ENCODE measurements around the gene ZBED2. TPM values are rescaled to one million over a fixed set of nuclear protein-coding genes. Genes with fewer than 3 reads are reported as not detected.
A peak's percentile ranks its signal among the peaks of the same experiment; 100 is the strongest.

The ZBED2 gene
- total and polyA plus RNA-seq, 3 experiments from 2014 or later = 0.51 to 551 (median 547) TPM

DNA sequence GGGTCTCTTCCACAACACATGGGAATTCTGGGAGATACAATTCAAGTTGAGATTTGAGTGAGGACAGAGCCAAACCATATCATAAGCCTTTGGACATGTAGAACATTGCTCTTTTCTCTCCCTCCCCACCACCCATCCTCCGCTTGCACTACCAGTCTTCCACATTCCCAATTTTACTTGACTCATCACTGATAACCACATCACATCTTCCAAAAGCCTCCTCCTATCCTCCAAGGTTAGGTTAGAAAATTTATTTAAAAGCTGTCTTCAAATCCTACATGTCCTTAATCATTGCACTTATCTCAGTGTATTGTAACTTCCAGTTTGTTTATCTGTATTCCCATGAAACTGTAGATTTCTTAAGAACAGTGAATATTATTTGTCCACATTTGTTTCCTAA is 10.4 kb downstream of the ZBED2 start:
- Histone ChIP-seq H3K4me3 (ENCODE audit: low read length) (no peak overlapping the region), H3K27ac (ENCODE audit: low read depth, low read length) (no peak overlapping the region), H3K36me3 (ENCODE audit: insufficient read depth, low read length) (peaks cover 47% of the 10 kb centered on the region), H3K9me3 (ENCODE audit: low read length) (no peaks in the 10 kb centered on the region), H3K4me1 (ENCODE audit: insufficient read depth, low read length) (no peaks in the 10 kb centered on the region), H3K27me3 (ENCODE audit: insufficient read depth, low read length, poor library complexity, severe bottlenecking) (no peaks in the 10 kb centered on the region)
- no peak overlapping the region for H3K4me3 Mint-ChIP-seq
- POLR2A ChIA-PET = no interaction called here
- H3K9me3 Mint-ChIP-seq = no peaks in the 10 kb centered on the region
- H3K27me3 Mint-ChIP-seq = no peaks in the 10 kb centered on the region
- peak overlapping the region in 5 of 8 donors; percentile 7 to 77 (median 49) for H3K27ac Mint-ChIP-seq
- CTCF ChIA-PET = no interaction called here
- peaks cover 54 to 81% (median 75%) of the 10 kb centered on the region in 3 donors for H3K4me1 Mint-ChIP-seq
- peaks cover 41 to 92% (median 57%) of the 10 kb centered on the region in 3 donors for H3K36me3 Mint-ChIP-seq
- no peak for DNase-seq

GRCh38 chr3:111582120-111582474 is 13.0 kb downstream of the ZBED2 start:
- Mint-ChIP-seq H3K4me3 (no peak overlapping the region), H3K9me3 (no peaks in the 10 kb centered on the region), H3K27ac (peak overlapping the region in 7 of 8 donors; percentile 7 to 94 (median 34)), H3K4me1 (peaks cover 58 to 85% (median 82%) of the 10 kb centered on the region in 3 donors), H3K27me3 (no peaks in the 10 kb centered on the region), H3K36me3 (peaks cover 36 to 95% (median 54%) of the 10 kb centered on the region in 3 donors)
- H3K27ac ChIP-seq (ENCODE audit: low read depth, low read length) = no peak overlapping the region
- no peaks in the 10 kb centered on the region for H3K27me3 ChIP-seq (ENCODE audit: insufficient read depth, low read length, poor library complexity, severe bottlenecking)
- H3K4me3 ChIP-seq (ENCODE audit: low read length) = no peak overlapping the region
- no peaks in the 10 kb centered on the region for H3K4me1 ChIP-seq (ENCODE audit: insufficient read depth, low read length)
- ChIA-PET POLR2A (no interaction called here), CTCF (no interaction called here)
- peaks cover 54% of the 10 kb centered on the region for H3K36me3 ChIP-seq (ENCODE audit: insufficient read depth, low read length)
- DNase-seq = no peak
- H3K9me3 ChIP-seq (ENCODE audit: low read length) = no peaks in the 10 kb centered on the region

DNA sequence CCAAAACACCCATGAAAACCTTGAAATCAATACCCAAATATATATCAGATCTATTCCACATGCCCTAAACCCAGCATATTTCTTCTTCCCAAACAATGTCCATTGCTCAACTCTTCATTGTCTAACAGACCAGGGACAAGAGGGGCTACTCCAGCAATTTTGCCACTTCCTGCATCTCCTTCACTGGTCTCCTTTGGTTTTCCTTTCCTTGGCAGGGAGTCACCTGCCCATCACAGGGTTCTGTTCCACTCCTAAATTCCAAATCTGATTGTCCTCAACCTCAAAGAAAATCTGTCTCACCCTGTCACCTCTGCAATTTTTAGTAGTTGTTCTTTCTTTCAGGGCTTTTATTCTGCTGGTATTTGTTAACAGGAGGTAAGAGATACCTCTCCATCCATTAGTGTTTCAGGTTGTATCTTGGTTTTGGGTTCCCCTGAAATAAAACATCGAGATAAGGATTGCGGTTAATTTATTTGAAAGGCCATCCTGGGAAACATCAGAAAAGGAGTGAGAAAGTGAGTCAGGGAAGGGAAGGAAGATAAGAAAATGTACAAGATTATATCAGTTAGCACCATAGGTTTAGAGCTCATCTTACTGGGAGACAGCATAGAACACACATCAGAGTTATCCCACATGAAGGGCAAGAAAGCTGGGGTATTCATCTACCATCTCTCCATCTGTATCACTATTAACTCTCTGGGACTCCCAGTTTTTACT is 13.6 kb downstream of the ZBED2 start:
- POLR2A ChIA-PET = no interaction called here
- no peak for DNase-seq
- CTCF ChIA-PET = no interaction called here
- Histone ChIP-seq H3K4me1 (ENCODE audit: insufficient read depth, low read length) (no peaks in the 10 kb centered on the region), H3K27me3 (ENCODE audit: insufficient read depth, low read length, poor library complexity, severe bottlenecking) (no peaks in the 10 kb centered on the region), H3K9me3 (ENCODE audit: low read length) (no peaks in the 10 kb centered on the region), H3K27ac (ENCODE audit: low read depth, low read length) (no peak overlapping the region), H3K4me3 (ENCODE audit: low read length) (no peak overlapping the region), H3K36me3 (ENCODE audit: insufficient read depth, low read length) (peaks cover 51% of the 10 kb centered on the region)
- Mint-ChIP-seq H3K36me3 (peaks cover 31 to 94% (median 50%) of the 10 kb centered on the region in 3 donors), H3K9me3 (no peaks in the 10 kb centered on the region), H3K4me3 (peak overlapping the region in 1 of 7 donors; percentile 21), H3K27me3 (no peaks in the 10 kb centered on the region), H3K27ac (peak overlapping the region; percentile 26 to 94 (median 58)), H3K4me1 (peaks cover 64 to 85% (median 83%) of the 10 kb centered on the region in 3 donors)

DNA sequence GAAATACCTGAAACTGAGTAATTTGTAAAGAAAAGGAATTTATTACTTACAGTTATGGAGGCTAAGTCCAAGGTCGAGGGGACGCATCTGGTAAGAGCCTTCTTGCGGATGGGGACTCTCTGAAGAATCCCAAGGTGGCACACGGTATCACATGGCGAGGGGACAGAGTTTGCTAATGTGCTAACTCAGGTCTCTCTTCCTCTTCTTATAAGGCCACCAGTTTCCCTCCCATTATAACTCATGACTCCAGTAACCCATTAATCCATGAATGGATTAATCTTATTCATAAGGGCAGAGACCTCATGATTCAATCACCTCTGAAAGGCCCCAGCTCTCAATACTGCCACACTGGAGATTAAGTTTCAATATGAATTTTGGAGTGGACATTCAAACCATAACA is 15.7 kb downstream of the ZBED2 start:
- peak overlapping the region in 4 of 8 donors; percentile 26 to 87 (median 52) for H3K27ac Mint-ChIP-seq
- Histone ChIP-seq H3K4me1 (ENCODE audit: insufficient read depth, low read length) (no peaks in the 10 kb centered on the region), H3K36me3 (ENCODE audit: insufficient read depth, low read length) (peaks cover 36% of the 10 kb centered on the region), H3K27me3 (ENCODE audit: insufficient read depth, low read length, poor library complexity, severe bottlenecking) (no peaks in the 10 kb centered on the region), H3K9me3 (ENCODE audit: low read length) (no peaks in the 10 kb centered on the region), H3K27ac (ENCODE audit: low read depth, low read length) (no peak overlapping the region), H3K4me3 (ENCODE audit: low read length) (no peak overlapping the region)
- H3K36me3 Mint-ChIP-seq = peaks cover 26 to 85% (median 45%) of the 10 kb centered on the region in 3 donors
- H3K4me1 Mint-ChIP-seq = peaks cover 65 to 93% (median 91%) of the 10 kb centered on the region in 3 donors
- CTCF ChIA-PET = interaction anchor here (1.9 kb wide), 1 partner anchor 37 kb away, joined by 10 read pairs; no protein-coding TSS in a partner anchor
- no peak overlapping the region for H3K4me3 Mint-ChIP-seq
- no peaks in the 10 kb centered on the region for H3K9me3 Mint-ChIP-seq
- no peaks in the 10 kb centered on the region for H3K27me3 Mint-ChIP-seq
- DNase-seq = no peak
- POLR2A ChIA-PET = no interaction called here

DNA sequence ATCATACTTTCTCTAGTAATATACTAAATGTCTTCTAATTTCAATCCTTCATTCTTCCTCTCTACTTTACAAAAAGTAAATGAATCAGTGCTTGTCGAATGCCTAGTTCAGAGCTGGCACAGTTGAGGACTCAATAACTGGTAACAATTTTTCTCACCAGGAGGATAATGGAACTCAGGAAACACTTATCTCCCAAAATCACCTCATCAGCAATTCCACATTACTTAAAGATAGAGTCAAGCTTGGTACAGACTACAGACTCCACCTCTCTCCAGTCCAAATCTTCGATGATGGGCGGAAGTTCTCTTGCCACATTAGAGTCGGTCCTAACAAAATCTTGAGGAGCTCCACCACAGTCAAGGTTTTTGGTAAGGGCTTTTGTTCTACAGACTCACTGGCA is 16.3 kb downstream of the ZBED2 start:
- Mint-ChIP-seq H3K36me3 (peaks cover 23 to 82% (median 39%) of the 10 kb centered on the region in 3 donors), H3K27ac (peak overlapping the region in 6 of 8 donors; percentile 4 to 86 (median 22)), H3K9me3 (no peaks in the 10 kb centered on the region), H3K27me3 (no peaks in the 10 kb centered on the region), H3K4me1 (peaks cover 60 to 89% (median 87%) of the 10 kb centered on the region in 3 donors), H3K4me3 (no peak overlapping the region)
- no peaks in the 10 kb centered on the region for H3K9me3 ChIP-seq (ENCODE audit: low read length)
- H3K4me3 ChIP-seq (ENCODE audit: low read length) = no peak overlapping the region
- H3K4me1 ChIP-seq (ENCODE audit: insufficient read depth, low read length) = no peaks in the 10 kb centered on the region
- no peak overlapping the region for H3K27ac ChIP-seq (ENCODE audit: low read depth, low read length)
- H3K27me3 ChIP-seq (ENCODE audit: insufficient read depth, low read length, poor library complexity, severe bottlenecking) = no peaks in the 10 kb centered on the region
- ChIA-PET POLR2A (no interaction called here), CTCF (interaction anchor here (1.0 to 2.3 kb wide), 4 partner anchors 8 to 137 kb away, joined by 3 to 10 read pairs (median 4); no protein-coding TSS in a partner anchor)
- peaks cover 34% of the 10 kb centered on the region for H3K36me3 ChIP-seq (ENCODE audit: insufficient read depth, low read length)
- DNase-seq = no peak

- H3K27me3 ChIP-seq (ENCODE audit: insufficient read depth, low read length, poor library complexity, severe bottlenecking) = no peaks in the 10 kb centered on the region
- H3K4me3 ChIP-seq (ENCODE audit: low read length) = no peak overlapping the region
- Mint-ChIP-seq H3K27ac (peak overlapping the region; percentile 6 to 87 (median 54)), H3K9me3 (no peaks in the 10 kb centered on the region), H3K4me1 (peaks cover 61 to 89% (median 87%) of the 10 kb centered on the region in 3 donors), H3K4me3 (no peak overlapping the region), H3K36me3 (peaks cover 19 to 81% (median 38%) of the 10 kb centered on the region in 3 donors), H3K27me3 (no peaks in the 10 kb centered on the region)
- peak in 1 of 5 donors; percentile 7 for DNase-seq
- POLR2A ChIA-PET = no interaction called here
- no peaks in the 10 kb centered on the region for H3K4me1 ChIP-seq (ENCODE audit: insufficient read depth, low read length)
- H3K36me3 ChIP-seq (ENCODE audit: insufficient read depth, low read length) = peaks cover 36% of the 10 kb centered on the region
- H3K27ac ChIP-seq (ENCODE audit: low read depth, low read length) = no peak overlapping the region
- CTCF ChIA-PET = interaction anchor here (1.0 to 2.3 kb wide), 8 partner anchors 9 to 388 kb away, joined by 3 to 10 read pairs (median 4); no protein-coding TSS in a partner anchor
- H3K9me3 ChIP-seq (ENCODE audit: low read length) = no peaks in the 10 kb centered on the region
These were observed 17.1 kb downstream of the ZBED2 start for GRCh38 chr3:111577798-111578685.

DNA sequence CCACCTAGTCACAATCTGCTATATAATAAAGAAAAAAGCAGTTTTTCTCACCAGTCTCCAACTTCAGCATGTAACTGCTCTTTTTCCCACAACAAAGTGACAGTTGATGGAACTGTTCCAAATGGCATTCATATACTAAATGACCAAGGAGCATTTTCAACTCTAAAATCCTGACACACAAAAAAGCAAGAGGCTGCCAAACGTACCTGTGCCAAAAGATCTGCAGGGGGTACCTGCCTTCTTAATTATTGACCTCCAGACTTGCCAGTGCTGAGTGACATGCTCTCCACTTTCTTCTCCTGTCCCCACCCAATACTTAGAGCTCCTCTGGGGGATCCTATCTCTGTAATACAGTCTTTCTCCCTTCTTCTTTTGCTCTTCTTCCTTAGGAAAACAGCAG is 18.0 kb downstream of the ZBED2 start:
- Histone ChIP-seq H3K9me3 (ENCODE audit: low read length) (no peaks in the 10 kb centered on the region), H3K4me3 (ENCODE audit: low read length) (no peak overlapping the region), H3K36me3 (ENCODE audit: insufficient read depth, low read length) (peaks cover 40% of the 10 kb centered on the region), H3K4me1 (ENCODE audit: insufficient read depth, low read length) (peaks cover 1% of the 10 kb centered on the region), H3K27ac (ENCODE audit: low read depth, low read length) (no peak overlapping the region), H3K27me3 (ENCODE audit: insufficient read depth, low read length, poor library complexity, severe bottlenecking) (no peaks in the 10 kb centered on the region)
- DNase-seq = no peak
- peaks cover 11 to 79% (median 32%) of the 10 kb centered on the region in 3 donors for H3K36me3 Mint-ChIP-seq
- no peak overlapping the region for H3K4me3 Mint-ChIP-seq
- no peaks in the 10 kb centered on the region for H3K27me3 Mint-ChIP-seq
- POLR2A ChIA-PET = no interaction called here
- H3K9me3 Mint-ChIP-seq = no peaks in the 10 kb centered on the region
- peaks cover 61 to 89% (median 87%) of the 10 kb centered on the region in 3 donors for H3K4me1 Mint-ChIP-seq
- CTCF ChIA-PET = interaction anchor here (1.1 to 2.3 kb wide), 4 partner anchors 10 to 389 kb away, joined by 3 to 5 read pairs (median 4); no protein-coding TSS in a partner anchor
- peak overlapping the region in 7 of 8 donors; percentile 6 to 88 (median 55) for H3K27ac Mint-ChIP-seq

All from CD8-positive, alpha-beta memory T cell (primary cell).